Adrenal gland (tissue), 5 donors: Measurements from ENCODE around the gene EWSR1.

Source experiments
- CTCF ChIP-seq, 6 experiments: fragments of 450-650 bp in 4 of 6; fragments of 200-600 bp in 2 of 6; sonication (generic) in 1 of 6; IDR thresholded peaks; 1 replicate in 5 of 6; 2 replicates in 1 of 6; pipeline versions ENCODE4 v1.5.1 to v1.8.0; 2016 to 2021; ENCODE audit warnings: antibody characterized with exemption in 6 of 6, mild to moderate bottlenecking in 2 of 6, moderate library complexity in 1 of 6
- POLR2A ChIP-seq, 2 donors: fragments of 450-650 bp; IDR thresholded peaks; one replicate each; pipeline ENCODE4 v1.6.1; 2017; ENCODE audit warnings: antibody characterized with exemption in 2 of 2, mild to moderate bottlenecking in 2 of 2, moderate library complexity in 1 of 2
- donor health status: DM: no; HTN: no; CAD: no.

DNA sequence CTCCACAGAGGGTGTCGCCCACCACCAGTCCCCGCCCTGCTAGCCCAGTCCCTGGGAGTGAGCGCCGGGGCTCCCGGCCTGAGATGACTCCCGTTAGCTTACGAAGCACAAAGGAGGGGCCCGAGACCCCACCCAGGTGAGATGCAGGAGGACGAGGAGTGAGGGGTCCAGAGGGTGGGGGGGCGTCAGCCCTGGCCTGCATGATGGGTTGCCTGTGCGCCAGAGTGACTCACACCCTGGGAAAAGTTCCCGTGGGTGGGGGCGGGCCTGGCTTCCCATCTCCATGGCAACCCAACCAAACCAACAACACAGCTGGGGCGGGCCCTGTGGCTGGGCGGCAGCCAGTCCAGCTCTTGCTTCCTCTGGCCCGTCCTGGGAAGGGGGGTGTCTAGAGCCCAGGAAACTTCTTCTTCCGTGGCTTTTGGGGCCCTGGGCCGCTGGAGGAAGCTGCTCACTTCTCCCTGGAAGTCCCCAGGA is 42.8 kb downstream of the EWSR1 start:
- TF ChIP-seq CTCF (IDR thresholded peaks at IDR 0.05): no peak
- no peak for TF ChIP-seq POLR2A (IDR thresholded peaks at IDR 0.05)
